ENCODE results near the gene GNA15.
"Not testable (repeated sequence)": the region's sequence is repeated elsewhere in the genome, so short reads cannot be mapped to it uniquely, and the experiment has no call there.

The GNA15 gene

GRCh38 chr19:3135961-3136683 lies at the start of gene GNA15:
TSS of gene GNA15 (plus strand) at chr19:3136033. CDS start at chr19:3136451, 418 bp downstream.
- Histone ChIP-seq H3K4me2 (peak within 1 kb of the TSS; percentile 87), H3K36me3 (peaks cover 13% of the 10 kb centered on the region), H3K9me3 (no peaks in the 10 kb centered on the region), H4K20me1 (no peaks in the 10 kb centered on the region), H3K4me1 (peaks cover 82% of the 10 kb centered on the region), H3K4me3 (peak within 1 kb of the TSS; percentile 99), H3K9ac (peak within 1 kb of the TSS; percentile 98), H3K27me3 (no peaks in the 10 kb centered on the region), H3K27ac (peak within 1 kb of the TSS; percentile 98)
- no peak for TF ChIP-seq Cebpa-rat (IDR thresholded peaks at IDR 0.05)

GRCh38 chr19:3087769-3088168 lies 48.1 kb upstream of the GNA15 start:
- no peak overlapping the region for H3K4me3 ChIP-seq
- no peak for TF ChIP-seq Cebpa-rat (IDR thresholded peaks at IDR 0.05)
- no peak overlapping the region for H3K9ac ChIP-seq
- H3K27me3 ChIP-seq = no peaks in the 10 kb centered on the region
- no peaks in the 10 kb centered on the region for H3K9me3 ChIP-seq
- no peaks in the 10 kb centered on the region for H3K36me3 ChIP-seq
- H4K20me1 ChIP-seq = no peaks in the 10 kb centered on the region
- no peak overlapping the region for H3K4me2 ChIP-seq
- peaks cover under 1% of the 10 kb centered on the region; the same call in 1 of the 2 replicates for H3K4me1 ChIP-seq
- no peak overlapping the region for H3K27ac ChIP-seq

- not testable (repeated sequence) for H3K27me3 ChIP-seq, H3K4me2 ChIP-seq
Measured at GRCh38 chr19:3089299-3089855, 46.5 kb upstream of the GNA15 start.

GRCh38 chr19:3094601-3095440 lies 41.0 kb upstream of the GNA15 start:
- Histone ChIP-seq H3K4me1 (peaks cover 62% of the 10 kb centered on the region), H3K9me3 (no peaks in the 10 kb centered on the region), H3K4me2 (peak overlapping the region; percentile 100), H3K27me3 (no peaks in the 10 kb centered on the region), H3K27ac (peak overlapping the region; percentile 92), H3K9ac (peak overlapping the region; percentile 90), H3K4me3 (peak overlapping the region; percentile 96), H3K36me3 (no peaks in the 10 kb centered on the region), H4K20me1 (peaks cover 53% of the 10 kb centered on the region)
- no peak for TF ChIP-seq Cebpa-rat (IDR thresholded peaks at IDR 0.05)

More at GRCh38 chr19:3089299-3089855, 46.5 kb upstream of the GNA15 start:
- H3K9me3 ChIP-seq, H3K36me3 ChIP-seq, H3K27ac ChIP-seq, H3K4me3 ChIP-seq, H4K20me1 ChIP-seq, H3K9ac ChIP-seq: not testable (repeated sequence)
- H3K4me1 ChIP-seq = peaks cover 12% of the 10 kb centered on the region; the same call in 1 of the 2 replicates

GRCh38 chr19:3095441-3096191 lies 40.2 kb upstream of the GNA15 start:
- Histone ChIP-seq H3K27me3 (no peaks in the 10 kb centered on the region), H3K4me2 (peak overlapping the region; percentile 100), H3K9ac (peak overlapping the region; percentile 90), H3K36me3 (no peaks in the 10 kb centered on the region), H3K27ac (peak overlapping the region; percentile 92; the same call in 1 of the 2 replicates), H3K4me3 (peak overlapping the region; percentile 96), H3K4me1 (peaks cover 70% of the 10 kb centered on the region), H4K20me1 (peaks cover 61% of the 10 kb centered on the region), H3K9me3 (no peaks in the 10 kb centered on the region)
- no peak for TF ChIP-seq Cebpa-rat (IDR thresholded peaks at IDR 0.05)

- Histone ChIP-seq H3K4me3 (peak overlapping the region; percentile 96), H3K36me3 (no peaks in the 10 kb centered on the region), H3K9me3 (no peaks in the 10 kb centered on the region), H3K4me1 (peaks cover 78% of the 10 kb centered on the region), H4K20me1 (peaks cover 69% of the 10 kb centered on the region), H3K27me3 (no peaks in the 10 kb centered on the region), H3K4me2 (peak overlapping the region; percentile 100), H3K9ac (peak overlapping the region; percentile 90), H3K27ac (peak overlapping the region; percentile 92; the same call in 1 of the 2 replicates)
- TF ChIP-seq Cebpa-rat (IDR thresholded peaks at IDR 0.05) = no peak
Measured at GRCh38 chr19:3096267-3096901, 39.4 kb upstream of the GNA15 start.

- no peaks in the 10 kb centered on the region for H3K36me3 ChIP-seq
- H3K9ac ChIP-seq = peak overlapping the region; percentile 90
- peak overlapping the region; percentile 92 for H3K27ac ChIP-seq
- no peaks in the 10 kb centered on the region for H3K27me3 ChIP-seq
- peak overlapping the region; percentile 96 for H3K4me3 ChIP-seq
- H4K20me1 ChIP-seq = peaks cover 74% of the 10 kb centered on the region
- H3K4me2 ChIP-seq = peak overlapping the region; percentile 100
- peaks cover 83% of the 10 kb centered on the region for H3K4me1 ChIP-seq
- no peak for TF ChIP-seq Cebpa-rat (IDR thresholded peaks at IDR 0.05)
- no peaks in the 10 kb centered on the region for H3K9me3 ChIP-seq
Measured at GRCh38 chr19:3096902-3097326, 38.9 kb upstream of the GNA15 start.

- Histone ChIP-seq H3K9ac (peak overlapping the region; percentile 90), H3K36me3 (no peaks in the 10 kb centered on the region), H3K4me3 (peak overlapping the region; percentile 96), H4K20me1 (peaks cover 79% of the 10 kb centered on the region), H3K4me2 (peak overlapping the region; percentile 100), H3K9me3 (no peaks in the 10 kb centered on the region), H3K4me1 (peaks cover 89% of the 10 kb centered on the region), H3K27ac (peak overlapping the region; percentile 92), H3K27me3 (no peaks in the 10 kb centered on the region)
- TF ChIP-seq Cebpa-rat (IDR thresholded peaks at IDR 0.05) = no peak
Measured at GRCh38 chr19:3097442-3097871, 38.4 kb upstream of the GNA15 start.

GRCh38 chr19:3098141-3098514 lies 37.7 kb upstream of the GNA15 start:
- Histone ChIP-seq H3K4me2 (peak overlapping the region; percentile 100), H3K27me3 (no peaks in the 10 kb centered on the region), H3K27ac (peak overlapping the region; percentile 92), H3K36me3 (no peaks in the 10 kb centered on the region), H3K4me3 (peak overlapping the region; percentile 96), H3K4me1 (peaks cover 92% of the 10 kb centered on the region), H3K9me3 (no peaks in the 10 kb centered on the region), H4K20me1 (peaks cover 86% of the 10 kb centered on the region), H3K9ac (peak overlapping the region; percentile 90)
- no peak for TF ChIP-seq Cebpa-rat (IDR thresholded peaks at IDR 0.05)
